A172 (cell line): ENCODE measurements around the gene FAM3B. TPM values are rescaled to one million over a fixed set of nuclear protein-coding genes. Genes with fewer than 3 reads are reported as not detected.
A peak's percentile ranks its signal among the peaks of the same experiment; 100 is the strongest.

Experiments used
- DNase-seq: peaks from one replicate; pipeline ENCODE4 v3.0.0-alpha.2; 2015; ENCODE audit warnings: low spot score
- total RNA-seq: library from RNA; depleted of rRNA; stranded (reverse); fragments of >200 nt; shearing (Covaris generic); gene quantifications from 2 replicates; pipeline ENCODE4 v1.2.3, GENCODE V29; 2014

FAM3B gene
- total RNA-seq, 1 experiment from 2014 or later = not detected

DNA sequence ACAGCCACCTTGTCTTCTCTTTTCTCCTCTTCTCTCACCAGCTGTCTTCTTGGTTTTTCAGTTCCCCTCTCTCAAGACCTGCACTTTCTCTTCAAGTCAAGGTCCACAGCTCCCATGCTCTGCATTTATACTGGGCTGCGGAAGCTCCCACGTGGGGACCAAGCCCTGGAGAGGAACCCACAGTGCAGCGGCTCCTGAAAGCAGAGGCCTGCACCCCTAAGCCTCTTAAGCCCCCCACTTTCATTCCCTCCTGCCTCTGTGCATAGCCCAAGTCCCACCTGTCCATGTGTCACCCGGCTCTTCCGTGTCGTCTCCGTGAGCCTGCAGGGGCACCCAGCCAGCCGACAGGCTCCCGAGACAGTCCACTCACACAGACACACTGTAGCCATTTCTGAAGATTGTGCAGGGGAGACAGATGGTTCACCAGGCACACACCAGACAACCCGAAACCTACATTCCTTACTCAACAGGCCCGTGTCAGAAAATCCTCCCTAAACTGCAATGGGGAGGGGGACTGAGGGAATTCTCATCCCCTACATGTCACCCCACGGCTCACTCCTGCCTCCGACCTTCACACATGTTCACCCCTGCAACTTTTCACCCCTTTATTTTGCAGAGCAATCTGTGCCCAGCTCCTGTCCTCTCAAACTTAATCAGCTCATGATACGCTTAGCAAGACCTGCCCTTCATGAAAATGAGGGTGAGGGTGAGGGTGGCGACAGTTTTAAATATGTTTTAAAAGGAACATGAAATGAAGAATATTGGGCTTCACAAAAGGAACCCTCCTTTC lies 51.5 kb downstream of the FAM3B start:
- no peak for DNase-seq

- no peak for DNase-seq
These were observed 52.1 kb downstream of the FAM3B start for GRCh38 chr21:41368735-41369104.

- DNase-seq = no peak
These were observed 52.7 kb downstream of the FAM3B start for GRCh38 chr21:41369105-41369919.

- DNase-seq = no peak
These were observed 53.6 kb downstream of the FAM3B start for GRCh38 chr21:41369920-41370839.

DNA sequence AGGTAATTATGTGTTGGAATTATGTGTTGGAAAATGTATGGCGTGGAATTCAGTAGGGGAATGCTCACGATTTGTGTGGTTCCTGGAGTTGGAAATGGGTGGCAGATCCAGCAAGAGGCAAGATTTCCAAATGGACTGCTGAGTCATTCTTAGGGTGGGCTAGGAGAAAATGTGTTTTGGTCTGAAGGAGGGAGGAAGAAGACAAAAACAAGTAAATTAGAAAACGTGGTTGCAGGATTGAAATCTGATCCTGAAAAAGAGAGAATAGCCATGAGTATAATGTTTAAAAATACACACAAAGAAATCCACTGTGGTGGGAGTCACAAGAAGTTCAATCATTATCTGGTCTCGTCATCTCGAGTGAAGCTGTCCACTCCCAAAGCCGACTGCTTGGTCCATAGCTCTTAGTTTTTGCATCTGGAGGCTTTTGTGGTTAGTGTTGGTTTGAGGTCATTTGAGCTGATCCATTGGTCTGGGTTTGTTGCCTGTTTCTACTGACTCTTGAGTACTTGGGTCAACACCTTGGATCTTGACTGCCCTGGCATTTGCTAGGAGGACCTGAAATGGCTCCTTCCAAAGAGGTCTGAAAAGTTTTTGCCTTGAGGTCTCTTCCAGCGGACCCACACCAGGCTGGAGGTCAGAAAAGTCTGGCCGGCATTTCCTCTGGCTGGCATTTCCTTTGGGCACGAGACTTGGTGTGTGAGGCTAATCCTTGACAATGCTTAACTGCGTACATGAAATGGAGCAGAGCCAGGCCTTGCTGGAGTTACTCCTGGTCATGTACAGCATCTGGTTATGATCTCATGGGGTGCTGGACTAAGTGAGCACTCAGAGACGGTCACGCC lies 54.5 kb downstream of the FAM3B start:
- DNase-seq = peak; percentile 14

DNA sequence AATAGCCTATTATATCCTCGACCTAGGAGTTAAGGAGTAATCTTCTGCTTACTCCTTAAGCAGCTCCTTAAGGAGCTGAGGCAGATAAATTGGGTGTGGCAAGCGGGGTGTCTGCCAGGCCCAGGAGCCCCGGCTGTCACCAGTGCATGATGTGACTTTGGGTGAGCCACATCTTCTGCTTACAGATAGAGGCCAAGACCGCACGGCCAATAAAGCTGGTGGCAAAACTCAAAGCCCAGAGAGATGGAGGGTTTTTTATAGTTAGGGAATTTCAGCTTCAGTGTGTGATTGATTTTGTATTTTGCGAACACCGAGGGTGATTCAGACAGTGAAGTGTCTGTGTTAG lies 55.1 kb downstream of the FAM3B start:
- DNase-seq = no peak

GRCh38 chr21:41373253-41373652 lies 56.7 kb downstream of the FAM3B start:
- DNase-seq = no peak

DNA sequence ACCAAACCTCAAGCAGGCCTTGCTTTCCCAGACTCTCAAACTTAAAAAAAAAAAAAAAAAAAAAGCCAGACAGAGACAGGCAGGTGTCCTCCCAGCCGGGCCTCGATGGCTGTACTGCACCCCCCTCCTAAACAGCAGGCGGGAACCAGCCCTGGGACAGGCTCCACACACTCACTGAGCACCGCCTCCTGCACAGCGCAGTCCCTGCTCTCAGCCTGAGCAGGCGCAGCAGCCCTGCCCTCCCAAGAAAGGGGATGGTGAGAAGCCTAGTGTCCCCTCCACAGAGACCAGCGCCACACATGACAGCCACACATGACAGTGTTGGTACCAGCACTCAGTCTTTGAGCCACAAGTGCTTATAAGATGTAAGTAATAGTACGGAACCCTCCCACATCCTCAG lies 57.2 kb downstream of the FAM3B start:
- DNase-seq = no peak

DNA sequence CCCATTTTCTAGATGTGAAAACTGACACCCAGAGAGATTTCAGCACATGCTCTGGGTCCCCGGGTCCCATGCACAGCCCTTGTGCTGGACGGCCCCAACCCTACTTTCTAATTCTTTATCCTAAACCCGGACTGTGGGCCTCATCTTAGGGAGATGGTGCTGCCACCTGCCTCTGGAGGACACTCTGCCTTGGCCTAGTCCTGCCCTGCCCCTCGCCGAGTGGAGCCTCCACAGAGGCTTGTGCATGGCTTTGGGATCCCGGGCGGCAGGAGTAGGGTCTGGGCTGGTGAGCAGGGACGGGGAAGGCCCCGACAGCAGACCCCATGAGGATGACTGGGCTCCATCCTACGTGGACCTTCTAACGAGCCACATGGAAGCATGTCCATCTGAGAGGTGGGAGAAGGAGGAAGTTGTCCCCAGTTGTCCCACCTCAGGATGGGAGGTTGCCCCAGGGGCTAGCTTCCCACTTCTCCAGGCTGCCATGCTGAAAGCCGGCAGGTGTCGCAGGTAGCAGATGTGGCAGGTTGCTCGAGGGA lies 57.6 kb downstream of the FAM3B start:
- no peak for DNase-seq

DNA sequence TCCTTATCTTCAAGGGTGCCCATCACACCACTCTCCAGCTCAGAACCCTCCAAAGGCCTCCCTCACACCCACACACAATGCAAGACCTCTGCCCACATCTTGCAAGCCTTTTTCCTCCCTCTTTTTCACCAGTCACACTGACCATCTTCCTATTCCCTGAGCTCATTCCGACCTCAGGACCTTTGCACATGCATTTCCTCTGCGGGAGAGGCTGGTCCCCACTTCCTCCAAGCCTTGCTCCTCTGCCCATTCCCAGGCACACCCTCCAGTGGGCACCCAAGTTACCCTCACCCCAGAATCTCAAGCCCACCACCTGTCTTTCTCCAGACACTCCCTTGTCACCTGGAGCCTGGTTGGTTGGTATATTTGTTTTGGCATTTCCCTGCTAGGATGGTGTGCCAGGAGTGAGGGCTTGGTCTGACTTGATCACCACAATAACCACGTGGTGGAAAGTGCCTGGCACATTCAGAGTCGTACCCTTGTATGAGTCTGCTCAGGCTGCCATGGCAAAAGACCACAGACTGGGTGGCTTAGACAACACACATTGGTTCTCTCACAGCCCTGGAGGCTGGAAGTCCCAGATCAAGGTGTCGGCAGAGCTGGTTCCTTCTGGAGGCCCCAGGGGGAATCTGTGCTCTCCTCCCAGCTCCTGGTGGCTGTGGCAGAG lies 58.4 kb downstream of the FAM3B start:
- DNase-seq = no peak

DNA sequence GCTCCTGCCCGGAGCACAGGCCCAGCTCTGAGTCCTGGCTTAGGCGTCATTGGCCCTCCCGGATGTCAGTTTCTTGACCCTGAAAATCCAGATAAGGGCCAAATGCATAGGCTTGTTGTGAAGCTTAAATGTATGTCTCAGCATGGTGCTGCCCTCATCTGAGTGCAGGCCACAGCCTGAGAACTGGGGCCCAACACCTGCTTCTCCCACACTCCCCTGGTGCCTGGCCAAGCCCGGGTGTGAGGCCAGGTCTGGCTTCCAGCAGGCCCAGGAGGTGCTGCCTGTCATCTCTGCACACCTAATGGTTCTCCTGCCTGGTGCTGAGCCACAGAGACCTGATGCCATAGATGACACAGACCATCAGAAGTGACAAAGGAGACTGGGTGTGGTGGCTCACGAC lies 59.3 kb downstream of the FAM3B start:
- DNase-seq = no peak

GRCh38 chr21:41377715-41378114 lies 61.1 kb downstream of the FAM3B start:
- DNase-seq = no peak

- no peak for DNase-seq
These were observed 62.2 kb downstream of the FAM3B start for GRCh38 chr21:41378849-41379248.

- no peak for DNase-seq
These were observed 63.3 kb downstream of the FAM3B start for GRCh38 chr21:41379901-41380300.

- DNase-seq = no peak
These were observed 65.1 kb downstream of the FAM3B start for GRCh38 chr21:41381731-41382130.

DNA sequence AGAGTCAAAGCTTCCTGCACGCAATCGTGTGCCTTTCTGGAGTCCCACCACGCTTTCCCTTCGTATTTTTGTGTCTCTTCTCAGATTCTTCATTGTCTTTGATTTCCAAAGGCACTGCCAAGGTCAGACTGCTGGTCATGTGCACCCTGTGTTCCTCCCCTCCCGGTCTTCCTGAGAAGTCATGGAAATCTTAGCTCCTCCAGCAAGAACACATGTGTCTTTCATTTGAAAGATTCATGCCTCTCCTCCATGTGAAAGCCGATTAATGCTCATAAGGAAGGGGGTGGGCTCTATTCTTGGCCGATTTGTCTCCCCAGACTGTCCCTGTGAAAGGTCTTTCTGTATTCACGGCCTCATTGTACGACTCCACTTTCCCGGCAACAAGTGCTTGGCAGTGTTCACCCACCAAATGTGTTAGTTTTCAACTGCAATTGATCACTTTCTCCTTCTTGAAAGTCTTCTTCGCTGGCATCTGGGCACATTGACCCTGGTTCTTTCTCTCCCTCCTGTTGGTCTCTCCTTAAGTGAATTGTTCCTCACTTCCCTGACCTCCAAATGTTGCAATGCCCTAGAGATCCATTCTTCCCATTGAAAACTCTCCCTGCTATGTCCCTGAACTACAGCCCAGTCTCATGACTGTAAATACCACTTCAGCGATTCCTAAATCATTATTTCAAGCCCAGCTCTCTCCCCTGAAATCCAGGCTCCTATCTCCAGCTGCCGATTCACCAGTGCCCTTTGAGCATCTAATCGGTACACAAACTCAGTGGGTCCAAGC lies 70.6 kb downstream of the FAM3B start:
- DNase-seq = no peak

DNA sequence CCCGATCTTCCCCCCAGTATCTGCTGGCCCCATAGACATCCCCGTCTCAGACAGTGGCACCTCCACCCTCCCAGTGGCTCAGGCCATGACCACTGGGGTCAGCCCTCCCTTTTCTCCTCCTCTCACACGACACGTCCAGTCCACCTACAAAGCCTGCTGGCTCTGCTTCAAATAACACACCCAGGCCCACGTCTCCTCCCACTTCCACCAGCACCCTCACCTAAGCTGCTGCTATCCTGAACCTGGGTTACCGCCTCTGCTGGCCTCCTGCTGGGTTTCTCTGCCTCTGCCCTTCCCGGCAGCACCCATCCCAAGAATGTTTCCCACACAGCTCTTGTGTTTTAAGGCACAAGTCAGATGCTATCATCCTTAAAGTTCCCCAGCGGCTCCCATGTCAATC lies 71.2 kb downstream of the FAM3B start:
- DNase-seq = no peak

DNA sequence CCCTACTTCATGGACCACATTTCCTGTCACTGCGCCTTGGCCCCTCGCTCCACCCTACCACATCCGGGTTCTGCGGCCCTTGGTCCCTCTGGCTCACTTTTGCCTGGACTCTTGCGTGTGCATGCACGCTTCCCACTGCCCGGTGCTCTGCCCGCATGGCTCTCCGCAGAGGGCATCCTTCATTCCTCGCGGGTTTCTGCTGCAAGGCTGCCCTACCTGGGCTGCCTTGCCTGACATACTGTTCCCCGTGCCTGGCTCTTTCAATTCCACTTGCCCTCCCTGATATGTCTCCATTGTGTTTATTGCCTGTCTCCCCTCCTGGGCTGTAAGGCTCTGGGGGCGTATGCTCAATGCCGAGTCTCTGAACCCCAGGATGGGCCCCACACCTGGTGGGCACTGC lies 71.7 kb downstream of the FAM3B start:
- no peak for DNase-seq

GRCh38 chr21:41390043-41390639 lies 73.5 kb downstream of the FAM3B start:
- no peak for DNase-seq
